AG09309 (cell line): Measurements from ENCODE around the gene CD109.

Source experiments
- DNase-seq: peaks from one replicate; pipeline ENCODE4 v3.0.0-alpha.2; 2010; ENCODE audit warnings: low read depth
- H3K4me3 ChIP-seq: 2 replicates; pipeline ENCODE4 v1.5.1; 2011; ENCODE audit warnings: mild to moderate bottlenecking, low read depth, low read length, moderate library complexity; ENCODE audit not compliant: control insufficient read depth
- TF ChIP-seq, protein P1 (sequence below): IDR thresholded peaks from 2 replicates; pipeline ENCODE4 v1.5.1; 2011; ENCODE audit warnings: mild to moderate bottlenecking, low read depth, low read length, inconsistent platforms; ENCODE audit not compliant: insufficient read depth, control insufficient read depth; ENCODE audit errors: missing control alignments

CD109 gene

DNA sequence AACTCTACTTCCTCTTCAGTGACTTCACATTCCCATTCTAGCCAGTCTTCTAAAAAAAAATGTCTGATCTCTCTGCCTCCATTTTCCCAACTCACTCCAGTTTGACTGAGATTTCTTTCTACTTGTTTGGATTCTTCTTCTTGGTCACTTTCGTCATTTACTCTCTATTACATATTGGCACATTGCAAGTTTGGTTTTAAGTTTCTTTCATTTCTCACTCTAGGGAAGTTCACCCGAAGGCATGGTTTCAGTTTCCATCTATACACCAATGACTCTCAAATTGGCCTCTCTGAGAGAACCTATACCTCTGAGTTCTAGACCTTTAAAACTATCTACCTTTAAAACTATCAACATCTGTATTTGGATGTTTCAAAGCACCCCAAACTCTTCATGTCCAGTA lies 51.3 kb downstream of the CD109 start:
- no peak for DNase-seq
- no peak overlapping the region for H3K4me3 ChIP-seq
- TF ChIP-seq, protein P1, sequence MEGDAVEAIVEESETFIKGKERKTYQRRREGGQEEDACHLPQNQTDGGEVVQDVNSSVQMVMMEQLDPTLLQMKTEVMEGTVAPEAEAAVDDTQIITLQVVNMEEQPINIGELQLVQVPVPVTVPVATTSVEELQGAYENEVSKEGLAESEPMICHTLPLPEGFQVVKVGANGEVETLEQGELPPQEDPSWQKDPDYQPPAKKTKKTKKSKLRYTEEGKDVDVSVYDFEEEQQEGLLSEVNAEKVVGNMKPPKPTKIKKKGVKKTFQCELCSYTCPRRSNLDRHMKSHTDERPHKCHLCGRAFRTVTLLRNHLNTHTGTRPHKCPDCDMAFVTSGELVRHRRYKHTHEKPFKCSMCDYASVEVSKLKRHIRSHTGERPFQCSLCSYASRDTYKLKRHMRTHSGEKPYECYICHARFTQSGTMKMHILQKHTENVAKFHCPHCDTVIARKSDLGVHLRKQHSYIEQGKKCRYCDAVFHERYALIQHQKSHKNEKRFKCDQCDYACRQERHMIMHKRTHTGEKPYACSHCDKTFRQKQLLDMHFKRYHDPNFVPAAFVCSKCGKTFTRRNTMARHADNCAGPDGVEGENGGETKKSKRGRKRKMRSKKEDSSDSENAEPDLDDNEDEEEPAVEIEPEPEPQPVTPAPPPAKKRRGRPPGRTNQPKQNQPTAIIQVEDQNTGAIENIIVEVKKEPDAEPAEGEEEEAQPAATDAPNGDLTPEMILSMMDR, result no peak

DNA sequence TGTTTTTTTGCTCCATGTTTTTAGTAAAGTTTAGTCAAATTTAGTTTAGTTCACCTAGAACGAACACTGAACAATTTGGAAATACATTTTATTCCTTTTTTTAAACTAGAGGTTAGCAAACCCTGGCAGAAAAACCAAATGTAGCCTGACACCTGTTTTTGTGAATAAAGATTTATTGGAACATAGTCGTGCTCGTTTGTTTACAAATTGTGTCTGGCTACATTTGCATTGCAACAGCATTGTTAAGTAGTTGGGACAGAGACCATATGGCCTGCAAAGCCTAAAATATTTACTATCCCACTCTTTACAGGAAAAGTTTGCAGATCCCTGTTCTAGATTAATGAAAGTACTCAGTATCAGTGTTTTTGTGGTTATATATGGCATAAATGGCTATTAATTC lies 56.9 kb downstream of the CD109 start:
- TF ChIP-seq, protein P1, result no peak
- no peak overlapping the region for H3K4me3 ChIP-seq
- no peak for DNase-seq

DNA sequence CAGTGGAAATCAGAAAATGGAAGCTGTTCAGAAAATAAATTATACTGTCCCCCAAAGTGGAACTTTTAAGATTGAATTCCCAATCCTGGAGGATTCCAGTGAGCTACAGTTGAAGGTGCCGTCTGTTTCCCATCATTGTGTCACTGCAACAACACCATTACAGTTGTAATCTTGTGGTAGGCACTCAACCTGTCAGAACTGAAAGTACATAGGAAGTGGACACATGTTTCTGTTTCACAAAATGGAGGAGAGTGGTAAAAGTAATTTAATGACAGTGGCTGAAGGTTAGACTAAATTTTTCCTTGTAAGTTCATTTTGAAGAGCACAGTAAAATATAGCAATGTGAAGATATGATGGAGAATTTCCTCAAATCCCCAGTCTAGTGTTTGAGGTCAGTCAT lies 70.0 kb downstream of the CD109 start:
- TF ChIP-seq, protein P1, result no peak

DNA sequence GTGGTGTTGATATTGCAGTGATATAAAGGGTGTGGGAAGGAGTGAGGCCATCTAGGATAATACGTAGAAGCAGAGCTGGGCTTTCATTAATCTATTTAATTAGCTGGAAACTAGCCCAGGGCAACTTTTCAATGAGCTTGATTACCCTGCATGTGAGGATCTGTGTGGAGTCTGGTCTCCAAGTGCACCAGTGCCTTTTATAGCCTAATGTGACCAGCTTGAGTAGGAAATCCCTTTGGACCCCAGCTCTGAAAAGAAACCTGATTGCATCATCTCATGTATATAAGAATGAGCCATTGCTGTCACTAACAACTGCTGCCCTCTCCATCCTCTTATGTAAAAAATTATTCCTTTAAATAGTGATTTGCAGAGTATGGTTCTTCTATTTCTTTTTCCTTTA lies 72.6 kb downstream of the CD109 start:
- no peak for DNase-seq
- TF ChIP-seq, protein P1, result no peak
- H3K4me3 ChIP-seq, result no peak overlapping the region

More for the DNA sequence above, 70.0 kb downstream of the CD109 start:
- no peak for DNase-seq
- no peak overlapping the region for H3K4me3 ChIP-seq

DNA sequence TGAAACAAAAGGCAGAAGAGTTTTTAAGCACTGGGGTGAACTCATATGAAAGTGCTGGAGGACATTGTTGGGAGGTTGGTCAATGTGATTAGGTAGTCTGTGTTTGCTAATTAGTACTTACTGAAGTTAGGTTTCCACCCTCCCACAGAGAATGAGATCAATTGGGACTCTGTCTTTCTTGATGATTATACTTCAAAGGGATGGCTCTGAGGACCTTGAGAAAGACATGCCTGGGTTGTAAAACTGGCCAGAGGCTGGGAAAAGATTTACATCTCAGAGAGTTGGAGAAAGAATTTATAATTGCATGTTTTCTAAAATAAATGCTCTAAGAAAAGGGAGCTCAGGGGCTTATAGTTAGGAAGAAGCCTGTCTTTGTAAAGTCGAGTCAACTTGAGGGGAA lies 74.0 kb downstream of the CD109 start:
- DNase-seq, result no peak
- TF ChIP-seq, protein P1, result no peak
- H3K4me3 ChIP-seq, result no peak overlapping the region

DNA sequence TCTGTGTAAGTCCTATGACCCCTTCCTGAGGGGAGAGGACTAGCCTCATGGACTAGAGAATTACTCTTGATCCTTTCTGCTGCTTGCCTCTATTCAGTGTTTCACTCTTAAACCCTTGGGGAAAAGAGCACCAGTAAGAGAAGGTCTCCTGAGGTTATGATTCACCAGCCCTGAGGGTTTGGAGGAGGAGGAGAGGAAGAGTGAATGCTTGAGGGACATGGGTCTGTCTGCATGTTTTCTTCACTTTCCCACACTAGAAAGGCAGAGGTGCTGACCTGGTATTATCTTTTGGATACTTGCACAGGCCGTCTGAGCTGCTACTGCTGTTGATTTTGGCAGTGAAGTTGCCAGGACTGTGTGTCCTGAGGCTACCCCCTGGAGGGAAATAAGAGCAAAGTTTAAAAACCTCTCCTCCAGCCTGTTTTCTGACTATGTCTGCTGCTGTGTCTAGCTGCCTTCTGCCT lies 78.3 kb downstream of the CD109 start:
- H3K4me3 ChIP-seq, result no peak overlapping the region
- peak; percentile 92 for DNase-seq
- TF ChIP-seq, protein P1, result no peak

DNA sequence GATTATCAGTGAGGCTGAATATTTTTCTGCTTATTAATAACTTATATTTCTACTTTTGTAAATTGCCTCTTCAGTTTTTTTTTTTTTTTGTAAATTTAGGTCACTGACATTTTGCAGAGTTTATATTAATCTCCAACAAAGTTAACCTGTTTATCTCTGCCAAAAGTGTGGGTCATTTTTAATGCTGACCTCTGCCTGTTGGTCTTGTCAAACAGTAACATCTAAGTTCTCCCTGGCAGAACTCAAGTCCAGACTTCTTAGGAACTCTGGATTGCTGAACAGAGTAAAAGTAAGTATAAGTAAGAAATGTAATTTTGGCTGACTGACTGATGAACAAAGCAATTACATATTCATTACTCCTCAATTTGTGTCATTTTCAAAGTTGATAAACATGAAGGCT lies 83.9 kb downstream of the CD109 start:
- no peak for DNase-seq
- TF ChIP-seq, protein P1, result no peak
- H3K4me3 ChIP-seq, result no peak overlapping the region
